Stimulated activated CD4-positive, alpha-beta T cell treated with anti-CD3 and anti-CD28 coated beads, Interleukin-4, amount 100 ng/mL, for 4 hours (primary cell): ENCODE results near the gene TMEM53.
A peak's percentile ranks its signal among the peaks of the same experiment; 100 is the strongest.

Source experiments
- DNase-seq, 2 experiments: peaks; one replicate each; pipeline ENCODE4 v3.0.0-alpha.2; 2020

The TMEM53 gene

DNA sequence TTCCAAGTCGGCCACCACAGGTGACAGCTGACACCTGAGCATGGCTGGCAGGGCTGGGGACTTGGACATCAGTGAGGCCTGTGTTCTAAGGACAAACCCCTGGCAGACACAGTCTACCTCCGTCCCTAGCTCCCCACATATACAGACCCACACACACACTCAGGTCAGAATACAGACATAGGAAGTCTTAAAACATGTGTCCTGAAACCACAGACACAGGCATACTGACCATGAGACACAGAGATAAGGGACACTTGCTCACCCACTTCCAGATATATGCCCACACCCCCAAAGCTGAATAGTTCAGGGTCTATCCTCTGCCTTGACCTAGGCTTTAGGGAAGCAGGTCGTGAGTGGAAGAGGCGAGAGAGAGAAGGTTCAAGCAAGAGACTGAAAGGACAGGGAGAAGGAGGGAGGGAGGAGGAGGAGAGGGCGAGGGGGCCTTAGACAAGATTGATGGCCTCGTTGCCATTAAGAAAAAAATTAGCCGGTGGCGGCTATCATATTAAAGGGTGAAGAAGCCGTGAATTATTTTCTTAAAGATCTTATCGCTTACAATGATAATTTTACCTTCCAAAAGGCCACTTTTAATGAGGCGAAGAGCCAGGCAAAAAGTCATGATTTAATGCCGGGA is 49.9 kb downstream of the TMEM53 start:
- DNase-seq, result no peak

DNA sequence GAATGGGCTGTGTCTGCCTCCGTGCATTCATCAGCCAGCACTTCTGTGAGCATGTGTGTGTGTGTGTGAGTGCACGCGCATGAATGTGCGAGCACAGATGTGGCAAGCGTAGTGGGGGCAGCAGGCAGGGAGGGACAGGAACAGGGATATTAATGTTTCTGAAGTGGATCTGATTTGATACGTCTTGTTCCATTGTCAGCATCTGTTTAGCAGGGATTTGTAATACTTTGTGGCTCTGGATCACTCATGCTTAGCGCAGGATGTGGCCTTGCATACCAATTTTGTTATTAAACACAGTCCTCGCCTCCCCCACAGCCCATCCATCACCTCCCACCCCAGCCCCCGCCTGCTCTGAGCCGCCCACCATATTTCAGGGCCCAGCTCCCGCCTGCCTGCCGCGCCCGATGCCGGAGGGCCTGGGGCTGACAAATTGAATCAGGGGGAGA is 52.4 kb downstream of the TMEM53 start:
- DNase-seq, result no peak

DNA sequence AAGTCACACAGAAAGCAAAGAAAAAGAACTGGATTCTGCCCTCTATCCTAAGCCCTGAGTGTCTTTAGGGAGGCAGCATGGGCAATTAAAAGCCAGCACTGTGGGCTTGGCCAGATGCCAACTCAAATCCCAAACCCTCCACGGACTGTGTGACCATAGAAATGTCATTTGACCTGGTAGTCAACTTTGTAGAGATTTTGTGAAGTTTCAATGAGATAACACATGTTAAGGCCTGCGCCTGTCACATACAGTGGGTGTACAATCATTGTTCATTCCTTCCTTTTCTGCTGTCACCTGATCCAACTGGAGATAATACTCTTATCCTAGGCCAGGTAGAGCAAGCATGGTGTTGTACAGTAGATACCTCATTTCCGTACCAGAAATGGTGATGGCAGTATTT is 54.2 kb downstream of the TMEM53 start:
- no peak for DNase-seq

DNA sequence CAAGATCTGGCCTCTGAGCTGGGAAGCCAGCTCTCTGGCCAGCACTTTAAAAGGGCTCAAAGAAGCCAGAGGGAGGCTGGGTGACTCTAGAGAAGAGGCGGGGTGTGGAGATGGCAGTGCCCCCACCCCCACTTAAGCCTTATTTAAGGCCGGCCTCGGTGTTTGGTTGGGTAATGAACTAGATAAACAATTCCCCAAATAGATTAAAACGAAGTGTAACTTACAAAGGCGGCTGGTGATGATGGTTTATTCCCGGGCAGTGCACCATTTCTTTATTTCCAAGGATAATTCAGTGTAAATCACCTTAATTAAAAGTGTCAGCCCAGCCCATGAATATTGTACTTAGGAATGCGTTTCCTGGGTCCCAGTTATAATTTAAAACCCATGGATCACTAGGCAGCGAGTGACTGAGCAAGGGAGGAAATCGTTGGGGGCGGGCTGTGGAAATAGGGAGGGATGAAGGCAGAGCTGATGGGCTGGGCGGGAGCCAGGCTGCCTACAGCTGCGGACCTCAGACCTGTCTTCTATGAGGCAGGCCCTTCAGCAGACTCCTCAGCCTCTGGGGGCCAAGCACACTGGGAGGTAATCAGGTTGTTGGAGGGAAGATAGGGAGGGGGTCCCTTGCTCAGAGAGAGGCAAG is 54.9 kb downstream of the TMEM53 start:
- no peak for DNase-seq

DNA sequence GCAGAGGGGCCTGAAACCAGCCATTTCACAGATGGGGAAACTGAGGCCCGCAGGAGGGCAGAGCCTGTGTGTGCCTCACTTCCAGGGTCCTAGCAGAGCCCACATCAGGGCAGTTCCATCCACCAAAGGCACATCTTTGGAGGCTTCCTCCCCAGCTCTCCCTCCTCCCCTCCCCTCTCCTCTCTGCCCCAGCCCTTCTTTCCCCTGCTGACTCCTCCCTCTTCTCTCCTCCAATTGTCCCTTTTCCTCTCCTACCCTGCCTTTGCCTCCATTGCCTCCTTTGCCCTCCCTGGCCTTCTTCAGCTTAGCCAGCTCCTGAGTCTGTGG is 56.6 kb downstream of the TMEM53 start:
- DNase-seq, result no peak

DNA sequence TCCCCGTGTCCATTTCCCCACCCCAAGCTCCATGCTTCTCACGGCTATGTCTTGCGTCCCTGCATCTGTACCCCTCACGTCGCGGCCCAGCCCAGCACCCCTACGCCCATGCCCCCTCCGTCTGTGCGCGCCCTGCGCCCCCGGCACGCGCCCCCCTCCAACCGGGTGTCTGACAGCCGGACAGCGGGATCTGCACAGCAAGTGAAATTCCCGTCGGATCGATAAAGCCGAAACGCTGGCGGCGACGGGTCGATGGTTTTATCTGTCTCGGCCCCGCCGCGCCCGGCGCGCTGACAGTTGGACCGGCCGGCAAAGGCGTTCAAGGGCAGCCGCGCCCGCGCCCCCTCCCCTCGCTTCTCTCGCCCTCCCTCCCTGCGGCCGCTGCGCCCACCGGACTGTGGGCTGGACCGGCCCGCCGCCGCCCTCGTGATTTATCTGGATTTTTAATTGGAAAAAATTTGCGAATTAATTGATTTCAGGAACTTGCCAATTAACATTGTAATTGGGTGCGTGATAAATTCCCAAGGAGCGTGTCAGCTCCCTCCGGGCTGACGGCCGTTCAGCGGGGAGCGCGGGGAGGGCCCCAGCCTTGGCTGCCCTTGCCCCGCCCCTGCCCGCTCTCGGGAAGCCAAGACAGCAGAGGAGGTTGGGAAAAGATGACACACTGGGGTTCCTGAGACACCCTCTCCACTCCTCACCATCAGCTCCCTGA is 57.1 kb downstream of the TMEM53 start:
- DNase-seq, result no peak

DNA sequence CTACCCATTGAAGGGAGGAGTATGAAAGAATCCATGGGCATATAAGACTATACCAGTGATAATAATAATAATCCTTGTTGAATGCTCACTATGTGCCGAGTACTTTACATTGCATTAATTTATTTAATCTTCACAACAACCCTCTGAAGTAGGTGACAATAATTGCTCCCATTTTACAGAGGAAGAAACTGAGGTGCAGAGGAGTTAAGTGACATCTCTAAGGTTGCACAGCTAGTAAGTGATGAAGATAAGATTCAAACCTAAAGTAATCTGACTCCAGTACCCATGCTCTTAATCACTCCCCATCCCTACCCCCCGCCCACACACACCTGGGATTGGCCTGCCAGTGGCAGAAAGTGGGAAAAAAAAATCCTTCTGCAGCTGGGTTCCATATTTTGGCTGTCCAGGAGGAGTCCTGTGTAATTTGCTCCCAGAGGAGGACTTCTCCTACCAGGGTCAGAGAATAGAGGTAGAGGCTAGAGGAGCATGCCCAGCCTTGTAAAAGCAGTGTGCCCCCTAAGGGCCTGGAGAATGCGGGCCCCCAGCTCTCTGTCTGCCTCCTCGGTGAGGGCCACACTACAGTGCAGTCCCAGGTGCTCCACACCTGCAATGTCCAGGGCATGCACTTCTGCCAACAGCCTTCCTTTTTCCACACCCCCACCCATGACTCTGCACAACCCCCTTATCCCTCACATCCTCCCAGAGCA is 57.8 kb downstream of the TMEM53 start:
- DNase-seq, result no peak

DNA sequence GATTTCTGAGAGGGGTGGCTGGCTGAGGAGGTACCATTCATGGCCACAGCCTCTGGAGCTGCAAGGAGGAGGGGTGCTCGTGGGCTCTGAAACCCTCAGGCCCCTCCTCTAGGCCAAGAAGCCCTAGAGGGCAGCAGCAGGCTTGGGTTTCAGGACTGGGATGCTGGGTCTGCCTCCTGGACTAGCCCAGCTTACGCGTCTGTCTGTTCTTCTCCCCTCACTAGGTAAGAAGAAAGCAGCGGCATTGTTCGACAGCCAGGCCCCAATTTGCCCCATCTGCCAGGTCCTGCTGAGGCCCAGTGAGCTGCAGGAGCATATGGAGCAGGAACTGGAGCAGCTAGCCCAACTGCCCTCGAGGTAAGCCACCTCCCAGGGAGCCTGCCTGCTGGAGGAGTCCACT is 60.3 kb downstream of the TMEM53 start:
- DNase-seq, result no peak

DNA sequence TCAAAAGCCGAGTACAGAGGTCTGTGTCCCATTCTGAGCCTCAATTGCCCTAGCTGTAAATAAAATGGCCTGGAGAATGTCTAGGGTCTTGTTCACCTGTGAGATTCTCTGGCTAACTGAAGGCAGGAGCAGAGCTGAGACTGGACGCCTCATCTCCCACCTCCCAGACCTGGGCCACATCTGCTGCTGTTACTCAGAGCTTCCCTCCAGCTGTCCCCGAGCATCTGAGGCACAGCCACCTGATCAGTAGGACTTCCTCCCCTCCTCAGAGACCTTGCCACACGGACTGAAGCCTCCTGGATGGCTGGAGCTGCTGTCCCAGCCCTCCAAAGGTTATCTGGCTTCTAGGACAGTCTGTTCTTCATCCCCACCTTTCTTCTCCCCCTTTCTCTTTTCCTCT is 62.4 kb downstream of the TMEM53 start:
- DNase-seq, result no peak

DNA sequence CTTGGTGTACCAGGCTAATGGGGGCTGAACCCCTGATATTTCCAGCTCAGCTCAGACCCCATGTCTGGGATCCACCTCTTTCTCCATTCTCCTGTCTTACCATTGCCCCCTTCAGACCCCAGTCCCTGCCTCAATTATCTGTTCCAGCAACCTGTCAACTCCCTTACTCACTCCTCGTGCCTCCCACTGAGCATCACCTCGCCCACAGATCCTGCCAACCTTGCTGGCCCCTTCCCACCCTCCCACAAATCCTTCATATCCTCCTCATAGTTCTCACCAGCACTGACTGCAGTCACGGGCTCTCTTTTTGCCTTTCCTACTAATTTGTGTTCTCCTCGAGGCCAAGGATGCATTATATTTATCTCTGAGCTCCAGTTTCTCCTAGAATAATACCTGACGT is 62.9 kb downstream of the TMEM53 start:
- no peak for DNase-seq

DNA sequence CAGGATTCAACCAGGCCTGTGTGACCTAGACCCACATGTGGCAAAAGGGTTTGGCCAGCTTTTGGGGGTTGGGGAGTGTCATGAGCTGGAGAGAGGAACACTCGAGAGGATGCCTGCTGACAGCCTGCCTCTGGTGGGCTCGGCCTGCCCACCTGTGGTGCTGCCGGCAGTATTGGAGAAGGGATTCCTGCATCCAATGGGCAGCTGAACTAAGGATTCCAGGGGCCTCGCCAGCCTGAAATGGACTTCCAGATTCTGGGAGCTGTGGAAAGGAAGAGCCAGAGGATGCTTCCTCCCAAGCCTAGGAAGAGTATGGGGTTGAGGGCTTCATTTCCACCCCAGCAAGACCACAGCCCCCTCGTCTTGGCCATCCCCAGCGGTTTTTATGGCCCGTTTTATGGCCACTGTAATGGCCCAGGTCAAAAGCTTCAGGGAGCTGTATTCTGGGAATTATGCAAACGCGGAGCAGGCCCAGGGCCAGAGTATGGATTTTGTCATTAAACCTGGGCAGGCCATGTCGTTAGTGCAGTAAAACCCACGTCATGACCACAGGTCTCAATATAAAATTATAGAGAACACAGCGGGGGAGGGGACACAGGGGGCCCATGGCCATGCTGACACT is 63.6 kb downstream of the TMEM53 start:
- no peak for DNase-seq

DNA sequence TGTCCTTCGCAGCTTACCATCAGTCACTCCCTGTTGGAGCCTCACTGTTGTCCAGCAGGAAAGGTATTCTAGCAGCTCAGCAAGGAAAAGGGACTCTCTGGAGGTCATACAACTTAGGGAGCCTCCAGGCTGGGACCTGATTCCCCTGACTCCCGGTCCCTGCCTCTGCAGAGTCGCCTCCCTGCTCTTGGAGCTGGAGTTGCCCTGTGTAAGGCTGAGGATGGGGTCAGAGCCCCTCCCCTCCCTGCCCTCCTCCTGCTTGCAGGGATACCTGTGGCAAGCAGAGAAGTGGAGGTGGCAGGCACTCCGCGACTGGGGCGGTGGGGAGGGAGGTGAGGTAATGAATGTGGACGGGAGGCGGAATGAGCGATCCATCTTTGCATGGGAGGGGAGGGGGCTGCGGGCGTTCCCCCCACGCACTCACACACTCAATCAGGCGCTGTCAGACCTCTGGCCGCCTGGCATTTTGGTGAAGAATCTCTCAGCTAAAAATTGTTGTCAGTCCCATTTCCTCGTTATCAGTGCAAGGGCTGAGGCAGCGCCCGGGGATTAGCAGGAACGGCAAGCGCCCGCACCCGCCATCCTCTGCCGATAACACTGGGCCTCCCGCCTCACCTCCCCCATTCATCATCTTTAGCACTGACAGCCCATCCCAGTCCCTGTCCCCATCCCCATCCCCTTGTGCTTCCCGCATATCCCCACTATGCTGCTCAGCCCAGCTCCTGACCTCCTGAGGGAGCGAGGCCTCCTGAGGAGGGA is 64.3 kb downstream of the TMEM53 start:
- DNase-seq, result no peak

DNA sequence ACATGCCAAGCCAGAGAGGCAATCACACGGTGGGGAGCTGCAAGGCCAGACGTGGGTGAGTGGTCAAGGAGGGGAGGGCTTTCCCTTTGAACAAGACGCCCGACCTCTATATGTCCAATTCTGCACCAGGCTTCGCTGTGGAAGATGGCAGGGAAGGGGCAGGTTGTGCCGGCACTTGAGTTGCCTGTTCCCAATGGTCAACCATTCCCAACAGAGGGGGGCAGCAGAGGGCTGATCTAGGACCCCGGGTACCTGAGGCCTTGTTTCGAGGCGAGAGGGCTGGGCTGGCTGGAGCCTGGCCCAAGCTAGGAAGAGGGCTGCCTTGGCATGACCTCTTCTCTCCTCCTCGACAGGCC is 64.9 kb downstream of the TMEM53 start:
- peak; percentile 12 to 13 for DNase-seq

DNA sequence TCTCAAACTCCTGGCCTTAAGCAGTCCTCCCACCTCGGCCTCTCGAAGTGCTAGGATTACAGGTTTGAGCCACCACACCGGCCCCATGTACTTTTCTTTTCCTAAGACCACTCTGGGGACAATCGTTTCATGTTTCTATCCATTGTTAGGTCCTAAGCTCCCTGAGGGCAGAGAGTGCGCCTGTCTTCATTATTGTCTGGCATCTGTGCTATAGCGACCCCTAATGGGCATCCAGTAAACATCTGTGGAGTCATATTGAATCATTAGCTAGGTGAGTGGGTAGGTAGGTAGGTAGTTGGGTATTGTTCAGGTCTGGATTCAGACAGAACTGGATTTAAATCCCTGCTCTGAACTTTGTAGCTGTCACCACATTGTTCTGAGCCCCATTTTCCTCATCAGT is 66.1 kb downstream of the TMEM53 start:
- no peak for DNase-seq

DNA sequence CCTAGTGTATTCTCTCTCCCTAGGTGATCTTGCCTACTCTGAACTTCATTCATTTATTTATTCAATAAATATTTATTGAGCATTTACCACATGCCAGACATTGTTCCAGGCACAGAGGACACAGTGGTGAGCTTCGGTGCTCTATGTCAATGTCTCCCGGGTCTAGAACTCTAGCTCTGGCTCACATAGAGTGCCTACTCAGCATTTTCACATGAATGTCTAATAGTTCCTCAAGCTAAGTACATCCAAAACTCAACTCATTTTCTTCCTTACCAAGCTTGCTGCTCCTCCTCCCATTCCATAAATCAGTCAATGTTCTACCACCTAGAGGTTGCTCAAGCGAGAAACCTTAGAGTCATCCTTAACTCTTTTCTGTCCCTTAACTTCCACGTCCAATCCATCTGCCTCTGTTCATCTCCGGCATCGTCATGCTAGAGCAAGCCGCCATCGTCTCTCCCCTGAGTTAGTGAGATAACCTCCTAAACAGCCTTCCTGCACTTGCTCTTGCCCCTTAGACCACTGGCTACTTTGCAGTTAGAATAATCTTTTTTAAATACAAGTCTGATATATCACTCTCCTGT is 67.5 kb downstream of the TMEM53 start:
- DNase-seq, result no peak

DNA sequence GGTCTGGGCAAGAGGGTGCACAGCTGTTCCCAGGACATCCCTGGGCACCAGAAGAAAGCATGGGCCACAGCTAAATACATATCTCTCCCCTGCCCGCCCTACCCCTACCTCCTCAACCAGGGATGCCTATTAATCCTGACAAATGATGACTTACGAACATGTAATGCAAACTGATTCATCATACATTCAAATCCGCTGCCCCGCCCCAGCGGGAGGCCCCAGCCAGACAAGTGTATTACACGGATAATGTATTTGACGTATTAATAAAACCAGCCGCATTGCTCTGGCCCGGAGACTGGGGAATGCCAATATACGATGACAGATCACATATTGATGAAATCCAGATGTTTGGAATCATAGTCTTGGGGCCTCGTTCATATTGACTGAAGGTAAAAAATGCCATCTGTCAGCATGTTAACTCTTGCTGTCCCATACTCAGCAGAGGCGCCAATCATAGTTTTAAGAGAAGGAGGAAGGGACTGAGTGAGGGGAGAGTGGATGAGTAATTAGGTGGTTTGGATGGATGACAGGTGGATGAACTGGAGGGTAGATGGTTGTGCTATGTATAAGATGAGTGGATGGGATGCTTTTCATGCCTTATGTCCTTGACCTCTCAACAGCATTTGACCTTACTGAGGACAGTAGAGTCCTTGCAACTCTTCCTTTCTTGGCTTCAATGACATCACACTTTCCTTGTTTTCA is 68.2 kb downstream of the TMEM53 start:
- DNase-seq, result no peak

DNA sequence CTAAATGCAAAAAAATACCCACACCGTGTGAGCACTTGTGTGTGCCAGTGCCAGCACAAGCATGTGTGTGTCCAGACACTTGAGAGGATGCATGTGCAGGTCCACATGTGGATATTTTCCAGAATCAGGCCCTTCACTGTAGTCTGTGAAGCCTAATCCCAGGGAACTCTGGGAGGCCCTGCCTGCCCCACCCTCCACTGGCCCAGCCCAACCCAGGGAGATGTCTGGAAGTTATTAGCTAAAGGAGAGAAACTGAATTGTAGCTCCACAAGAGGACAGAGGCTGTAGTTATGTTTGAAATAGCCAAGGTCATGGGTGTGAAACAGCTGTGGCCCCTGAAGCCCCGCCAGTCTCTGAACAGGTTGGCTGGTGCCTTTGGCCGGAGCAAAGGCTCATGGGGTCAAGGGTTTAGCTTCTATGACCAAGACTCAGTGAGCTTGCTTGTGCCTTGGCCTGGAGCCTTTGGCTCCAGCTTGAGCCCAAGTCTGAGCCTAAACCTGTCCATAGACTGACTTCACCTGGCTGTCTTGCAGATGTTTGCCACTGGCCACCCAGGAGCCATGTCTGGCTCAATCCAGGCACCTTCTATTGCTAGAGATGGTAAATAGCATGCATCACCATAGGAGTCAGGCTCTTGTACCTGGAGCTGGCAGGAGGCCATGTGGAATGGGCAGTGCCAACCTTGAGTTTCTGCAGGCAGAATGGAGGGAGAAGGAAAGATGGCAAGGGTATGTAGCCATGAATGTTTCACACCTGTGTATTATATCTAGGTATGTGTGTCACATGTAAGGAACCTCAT is 69.9 kb downstream of the TMEM53 start:
- DNase-seq, result no peak

DNA sequence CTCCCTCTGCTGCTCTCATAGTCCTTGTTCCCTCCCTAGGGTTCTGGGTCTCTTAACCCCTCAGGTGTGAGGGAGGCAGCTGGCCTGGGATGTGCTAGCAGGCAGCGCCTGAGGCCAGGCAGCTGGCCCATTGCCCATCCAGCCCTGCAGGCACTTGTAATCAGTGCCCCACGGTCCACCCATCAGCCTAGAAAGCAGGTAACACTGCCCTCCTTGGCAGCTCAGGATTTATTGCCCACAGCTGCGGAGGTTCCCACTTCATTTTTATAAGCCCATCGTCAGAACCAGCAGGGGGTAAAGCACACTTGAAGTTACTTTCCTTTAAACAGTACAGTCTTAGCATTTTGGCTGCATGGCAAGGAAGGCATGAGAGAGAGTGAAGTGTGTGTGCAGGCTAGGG is 70.6 kb downstream of the TMEM53 start:
- no peak for DNase-seq
